HepG2 (cell line): ENCODE results near the gene MED1.

Source experiments
- CBFB ChIP-seq: sonication (generic); formaldehyde crosslinking; IDR thresholded peaks from 2 replicates; pipeline ENCODE4 v1.4.0; 2020; ENCODE audit warnings: missing genetic modification reagents
- GABPA ChIP-seq, 2 experiments: IDR thresholded peaks; 2 replicates each; pipeline ENCODE4 v1.6.1; 2011 to 2016; ENCODE audit warnings: low read depth in 2 of 2, low read length in 1 of 2, missing biosample characterization in 1 of 2, missing genetic modification characterization in 1 of 2
- HNRNPLL ChIP-seq: fragments of 200-400 bp; formaldehyde crosslinking; IDR thresholded peaks from 2 replicates; pipeline ENCODE4 v1.6.1; 2017; ENCODE audit warnings: mild to moderate bottlenecking, low read depth, low read length; ENCODE audit not compliant: poor library complexity, severe bottlenecking
- MLLT10 ChIP-seq: sonication (generic); formaldehyde crosslinking; IDR thresholded peaks from 2 replicates; pipeline ENCODE4 v1.4.0; 2020; ENCODE audit warnings: missing genetic modification reagents
- POLR2AphosphoS2 ChIP-seq: IDR thresholded peaks from 2 replicates; pipeline ENCODE4 v1.6.1; 2011; ENCODE audit warnings: low read depth, low read length, improper control_type of control experiment
- TCF7 ChIP-seq: sonication (generic); IDR thresholded peaks from 2 replicates; pipeline ENCODE4 v1.6.1; 2016; ENCODE audit warnings: antibody characterized with exemption, low read depth
- YEATS4 ChIP-seq: sonication (generic); formaldehyde crosslinking; IDR thresholded peaks from 2 replicates; pipeline ENCODE4 v1.4.0; 2020; ENCODE audit warnings: missing genetic modification reagents, borderline replicate concordance
- YY1 ChIP-seq: IDR thresholded peaks from 2 replicates; pipeline ENCODE4 v1.6.1; 2011; ENCODE audit warnings: low read length, low read depth, moderate library complexity, mild to moderate bottlenecking; ENCODE audit not compliant: insufficient read depth, insufficient replicate concordance
- TF ChIP-seq, protein P1 (sequence below): IDR thresholded peaks from 2 replicates; pipeline ENCODE4 v1.6.1; 2016; ENCODE audit warnings: missing compliant biosample characterization, missing genetic modification reagents, borderline replicate concordance
- TF ChIP-seq, protein P2 (sequence below): sonication (generic); formaldehyde crosslinking; IDR thresholded peaks from 2 replicates; pipeline ENCODE4 v1.5.0; 2020; ENCODE audit warnings: mild to moderate bottlenecking, missing genetic modification reagents, moderate library complexity
- TF ChIP-seq, protein P3 (sequence below), 2 experiments: IDR thresholded peaks; 2 replicates each; pipeline ENCODE4 v1.6.1; 2011 to 2012; ENCODE audit warnings: low read length in 2 of 2, borderline replicate concordance in 1 of 2, low read depth in 1 of 2, mild to moderate bottlenecking in 1 of 2, moderate library complexity in 1 of 2
- TF ChIP-seq, protein P4 (sequence below): sonication (generic); formaldehyde crosslinking; IDR thresholded peaks from 2 replicates; pipeline ENCODE4 v1.5.0; 2020; ENCODE audit warnings: mild to moderate bottlenecking, missing genetic modification reagents

DNA sequence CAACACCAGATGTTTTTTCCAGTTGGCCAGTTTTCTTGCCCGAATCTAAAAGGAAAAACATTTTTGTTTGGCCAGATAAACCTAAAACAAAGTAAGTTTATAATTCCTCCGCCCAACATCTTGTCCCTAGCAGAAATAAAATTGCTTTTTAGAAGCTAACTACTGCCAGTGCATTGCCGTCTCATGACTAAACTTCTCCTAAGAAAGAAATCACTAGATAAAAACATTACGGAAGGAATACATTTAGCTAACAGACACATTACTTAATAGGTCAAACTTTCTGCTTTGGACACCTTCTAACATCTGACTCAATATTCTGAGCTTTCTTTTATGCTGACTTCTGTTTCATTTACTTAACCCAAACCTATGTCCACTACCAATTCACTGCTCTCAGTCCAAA lies 85.8 kb downstream of the MED1 start:
- TF ChIP-seq CBFB (CRISPR knock-in tag) (no peak), MLLT10 (CRISPR knock-in tag) (no peak), HNRNPLL (no peak), YY1 (no peak), POLR2AphosphoS2 (no peak), TCF7 (no peak), YEATS4 (no peak), GABPA (IDR thresholded peaks at IDR 0.05; ENCODE audit: low read depth, low read length) (no peak), GABPA (CRISPR knock-in tag; IDR thresholded peaks at IDR 0.05; ENCODE audit: low read depth) (no peak)
- TF ChIP-seq, protein P1, sequence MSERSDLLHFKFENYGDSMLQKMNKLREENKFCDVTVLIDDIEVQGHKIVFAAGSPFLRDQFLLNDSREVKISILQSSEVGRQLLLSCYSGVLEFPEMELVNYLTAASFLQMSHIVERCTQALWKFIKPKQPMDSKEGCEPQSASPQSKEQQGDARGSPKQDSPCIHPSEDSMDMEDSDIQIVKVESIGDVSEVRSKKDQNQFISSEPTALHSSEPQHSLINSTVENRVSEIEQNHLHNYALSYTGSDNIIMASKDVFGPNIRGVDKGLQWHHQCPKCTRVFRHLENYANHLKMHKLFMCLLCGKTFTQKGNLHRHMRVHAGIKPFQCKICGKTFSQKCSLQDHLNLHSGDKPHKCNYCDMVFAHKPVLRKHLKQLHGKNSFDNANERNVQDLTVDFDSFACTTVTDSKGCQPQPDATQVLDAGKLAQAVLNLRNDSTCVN (CRISPR knock-in tag): no peak
- TF ChIP-seq, protein P2, sequence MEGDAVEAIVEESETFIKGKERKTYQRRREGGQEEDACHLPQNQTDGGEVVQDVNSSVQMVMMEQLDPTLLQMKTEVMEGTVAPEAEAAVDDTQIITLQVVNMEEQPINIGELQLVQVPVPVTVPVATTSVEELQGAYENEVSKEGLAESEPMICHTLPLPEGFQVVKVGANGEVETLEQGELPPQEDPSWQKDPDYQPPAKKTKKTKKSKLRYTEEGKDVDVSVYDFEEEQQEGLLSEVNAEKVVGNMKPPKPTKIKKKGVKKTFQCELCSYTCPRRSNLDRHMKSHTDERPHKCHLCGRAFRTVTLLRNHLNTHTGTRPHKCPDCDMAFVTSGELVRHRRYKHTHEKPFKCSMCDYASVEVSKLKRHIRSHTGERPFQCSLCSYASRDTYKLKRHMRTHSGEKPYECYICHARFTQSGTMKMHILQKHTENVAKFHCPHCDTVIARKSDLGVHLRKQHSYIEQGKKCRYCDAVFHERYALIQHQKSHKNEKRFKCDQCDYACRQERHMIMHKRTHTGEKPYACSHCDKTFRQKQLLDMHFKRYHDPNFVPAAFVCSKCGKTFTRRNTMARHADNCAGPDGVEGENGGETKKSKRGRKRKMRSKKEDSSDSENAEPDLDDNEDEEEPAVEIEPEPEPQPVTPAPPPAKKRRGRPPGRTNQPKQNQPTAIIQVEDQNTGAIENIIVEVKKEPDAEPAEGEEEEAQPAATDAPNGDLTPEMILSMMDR (CRISPR knock-in tag): no peak
- TF ChIP-seq, protein P3, sequence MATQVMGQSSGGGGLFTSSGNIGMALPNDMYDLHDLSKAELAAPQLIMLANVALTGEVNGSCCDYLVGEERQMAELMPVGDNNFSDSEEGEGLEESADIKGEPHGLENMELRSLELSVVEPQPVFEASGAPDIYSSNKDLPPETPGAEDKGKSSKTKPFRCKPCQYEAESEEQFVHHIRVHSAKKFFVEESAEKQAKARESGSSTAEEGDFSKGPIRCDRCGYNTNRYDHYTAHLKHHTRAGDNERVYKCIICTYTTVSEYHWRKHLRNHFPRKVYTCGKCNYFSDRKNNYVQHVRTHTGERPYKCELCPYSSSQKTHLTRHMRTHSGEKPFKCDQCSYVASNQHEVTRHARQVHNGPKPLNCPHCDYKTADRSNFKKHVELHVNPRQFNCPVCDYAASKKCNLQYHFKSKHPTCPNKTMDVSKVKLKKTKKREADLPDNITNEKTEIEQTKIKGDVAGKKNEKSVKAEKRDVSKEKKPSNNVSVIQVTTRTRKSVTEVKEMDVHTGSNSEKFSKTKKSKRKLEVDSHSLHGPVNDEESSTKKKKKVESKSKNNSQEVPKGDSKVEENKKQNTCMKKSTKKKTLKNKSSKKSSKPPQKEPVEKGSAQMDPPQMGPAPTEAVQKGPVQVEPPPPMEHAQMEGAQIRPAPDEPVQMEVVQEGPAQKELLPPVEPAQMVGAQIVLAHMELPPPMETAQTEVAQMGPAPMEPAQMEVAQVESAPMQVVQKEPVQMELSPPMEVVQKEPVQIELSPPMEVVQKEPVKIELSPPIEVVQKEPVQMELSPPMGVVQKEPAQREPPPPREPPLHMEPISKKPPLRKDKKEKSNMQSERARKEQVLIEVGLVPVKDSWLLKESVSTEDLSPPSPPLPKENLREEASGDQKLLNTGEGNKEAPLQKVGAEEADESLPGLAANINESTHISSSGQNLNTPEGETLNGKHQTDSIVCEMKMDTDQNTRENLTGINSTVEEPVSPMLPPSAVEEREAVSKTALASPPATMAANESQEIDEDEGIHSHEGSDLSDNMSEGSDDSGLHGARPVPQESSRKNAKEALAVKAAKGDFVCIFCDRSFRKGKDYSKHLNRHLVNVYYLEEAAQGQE (IDR thresholded peaks at IDR 0.05; ENCODE audit: borderline replicate concordance in 1 of 2, low read depth in 1 of 2, low read length in 2 of 2): no peak
- TF ChIP-seq, protein P4, sequence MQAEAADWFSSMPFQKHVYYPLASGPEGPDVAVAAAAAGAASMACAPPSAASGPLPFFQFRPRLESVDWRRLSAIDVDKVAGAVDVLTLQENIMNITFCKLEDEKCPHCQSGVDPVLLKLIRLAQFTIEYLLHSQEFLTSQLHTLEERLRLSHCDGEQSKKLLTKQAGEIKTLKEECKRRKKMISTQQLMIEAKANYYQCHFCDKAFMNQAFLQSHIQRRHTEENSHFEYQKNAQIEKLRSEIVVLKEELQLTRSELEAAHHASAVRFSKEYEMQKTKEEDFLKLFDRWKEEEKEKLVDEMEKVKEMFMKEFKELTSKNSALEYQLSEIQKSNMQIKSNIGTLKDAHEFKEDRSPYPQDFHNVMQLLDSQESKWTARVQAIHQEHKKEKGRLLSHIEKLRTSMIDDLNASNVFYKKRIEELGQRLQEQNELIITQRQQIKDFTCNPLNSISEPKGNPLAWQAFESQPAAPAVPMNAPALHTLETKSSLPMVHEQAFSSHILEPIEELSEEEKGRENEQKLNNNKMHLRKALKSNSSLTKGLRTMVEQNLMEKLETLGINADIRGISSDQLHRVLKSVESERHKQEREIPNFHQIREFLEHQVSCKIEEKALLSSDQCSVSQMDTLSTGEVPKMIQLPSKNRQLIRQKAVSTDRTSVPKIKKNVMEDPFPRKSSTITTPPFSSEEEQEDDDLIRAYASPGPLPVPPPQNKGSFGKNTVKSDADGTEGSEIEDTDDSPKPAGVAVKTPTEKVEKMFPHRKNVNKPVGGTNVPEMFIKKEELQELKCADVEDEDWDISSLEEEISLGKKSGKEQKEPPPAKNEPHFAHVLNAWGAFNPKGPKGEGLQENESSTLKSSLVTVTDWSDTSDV (CRISPR knock-in tag): no peak
